NCI-H1092 treated with DMSO at 0.1 percent for 48 hours (cell line): ENCODE results near the gene IPO8.

Experiments used
- DNase-seq: peaks from one replicate; lab custom pipeline; 2025; lab: John Stamatoyannopoulos, UW

The IPO8 gene

GRCh38 chr12:30695199-30696102 is at the start of gene IPO8:
IPO8 (minus strand) TSS chr12:30695869; CDS start chr12:30695647, 222 bp downstream.
- DNase-seq, result peak; percentile 94

DNA sequence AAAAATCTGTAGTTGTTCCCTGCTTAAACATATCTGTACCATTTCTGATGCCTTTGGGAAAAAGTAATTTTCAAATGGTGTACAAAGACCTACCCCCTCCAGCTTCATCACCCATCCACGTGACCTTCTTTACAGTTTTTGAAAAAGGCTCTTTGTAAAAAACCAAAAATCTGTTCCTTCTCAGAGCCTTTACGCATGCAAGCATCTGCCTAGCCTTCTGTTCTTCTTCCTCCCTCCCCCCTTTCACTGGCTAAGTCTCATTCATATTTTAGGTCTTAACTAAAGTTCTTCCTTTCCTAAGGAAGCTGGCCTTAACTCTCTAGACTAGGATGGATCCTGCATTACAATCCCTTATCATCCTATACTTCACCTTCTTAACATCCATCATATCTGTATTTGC is 48.7 kb upstream of the IPO8 start:
- no peak for DNase-seq

DNA sequence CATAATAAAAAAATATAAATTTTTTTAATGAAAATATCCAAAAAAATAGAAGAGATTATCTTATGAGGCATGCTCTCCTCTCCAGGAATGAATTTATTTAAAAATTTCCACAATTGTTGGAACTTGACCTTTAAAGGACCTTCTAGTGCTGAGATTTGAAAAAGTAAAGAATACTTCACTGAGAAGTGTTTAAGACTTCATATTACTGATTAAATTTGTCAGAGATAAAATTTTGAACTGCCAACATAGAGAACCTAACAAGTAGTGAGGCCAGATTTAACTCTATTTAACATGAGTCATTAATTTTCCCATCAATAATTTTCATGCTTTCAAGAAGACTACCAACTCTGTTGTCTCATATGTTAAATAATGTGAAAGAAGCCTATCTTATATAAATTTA is 44.6 kb upstream of the IPO8 start:
- DNase-seq, result no peak

DNA sequence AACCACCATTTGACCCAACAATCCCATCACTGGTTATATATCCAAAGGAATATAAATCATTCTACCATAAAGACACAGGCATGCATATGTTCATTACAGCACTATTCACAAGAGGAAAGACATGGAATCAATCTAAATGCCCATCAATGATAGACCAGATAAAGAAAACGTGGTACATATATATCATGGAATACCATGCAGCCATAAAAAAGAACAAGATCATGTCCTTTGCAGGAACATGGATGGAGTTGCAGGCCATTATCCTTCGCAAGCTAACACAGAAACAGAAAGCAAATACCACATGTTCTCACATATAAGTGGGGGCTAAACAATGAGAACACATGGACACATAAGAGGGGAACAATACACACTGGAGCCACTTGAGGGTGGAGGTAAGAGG is 43.4 kb upstream of the IPO8 start:
- no peak for DNase-seq

DNA sequence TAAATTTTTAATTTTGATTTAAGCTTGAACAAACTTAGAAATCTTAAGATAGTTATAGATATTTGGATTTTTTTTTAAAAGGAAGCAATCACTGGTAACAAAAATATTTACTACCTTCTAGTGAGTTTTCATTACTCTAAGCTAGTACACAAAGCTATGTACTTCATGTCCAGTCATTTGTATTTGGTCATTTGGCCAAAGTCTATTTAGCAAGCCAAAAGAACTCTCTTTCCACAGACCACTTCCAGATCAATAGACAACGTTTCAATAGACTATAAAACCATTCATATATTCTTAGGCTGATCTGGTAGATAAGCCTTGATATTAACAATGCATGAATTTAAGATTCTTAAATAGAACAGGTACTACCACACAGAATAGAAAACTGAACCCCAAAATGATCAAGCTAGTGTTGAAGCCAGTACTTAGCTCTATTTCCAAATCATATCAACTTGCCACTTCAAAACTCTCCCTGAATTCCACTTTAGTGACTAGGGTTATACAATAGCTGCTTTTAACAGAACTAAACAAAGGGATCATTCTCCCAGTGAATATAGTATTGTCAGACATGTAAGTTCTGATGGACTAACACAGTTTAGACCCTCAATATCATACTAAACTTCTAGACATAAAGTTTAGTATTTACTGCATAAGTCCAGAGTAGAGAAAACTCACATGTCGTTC is 37.4 kb upstream of the IPO8 start:
- no peak for DNase-seq

GRCh38 chr12:30730011-30730410 is 34.3 kb upstream of the IPO8 start:
- DNase-seq, result no peak

DNA sequence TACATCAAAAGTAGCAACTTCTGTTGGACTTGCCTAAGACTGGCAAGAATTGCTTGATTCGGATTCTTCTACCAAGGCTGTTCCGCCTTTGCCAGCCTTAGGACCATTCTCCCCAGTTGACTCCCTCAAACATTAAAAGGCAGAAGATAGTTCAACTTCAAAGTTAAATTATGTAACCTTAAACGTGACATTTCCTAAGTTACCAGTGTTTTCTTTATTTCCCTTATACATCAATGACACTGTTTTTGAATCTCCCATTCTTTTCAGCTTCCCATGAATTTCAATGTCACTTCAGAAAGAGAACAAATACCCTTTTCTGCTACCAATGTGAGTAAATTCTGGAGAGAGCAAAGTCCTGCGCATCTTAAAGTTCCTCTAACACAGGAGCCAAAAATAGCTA is 33.9 kb upstream of the IPO8 start:
- no peak for DNase-seq

DNA sequence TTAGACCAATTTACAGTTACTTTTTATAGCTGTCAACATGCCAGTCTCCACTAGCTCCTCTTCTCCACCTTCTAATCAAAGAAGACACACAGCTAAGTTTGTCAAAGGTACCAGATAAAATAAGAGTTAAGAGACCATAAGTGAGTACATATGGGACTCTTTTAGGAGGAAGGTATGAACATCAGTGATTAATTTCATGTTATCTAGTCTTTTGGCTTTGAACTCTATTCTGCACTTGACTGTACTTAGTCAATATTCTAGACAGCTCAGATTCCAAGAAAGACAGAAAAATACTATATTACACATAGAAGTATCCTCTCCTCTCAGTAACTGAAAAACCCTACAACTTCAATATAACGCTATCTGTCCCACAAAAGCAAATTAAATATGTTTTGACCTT is 31.0 kb upstream of the IPO8 start:
- DNase-seq, result no peak

DNA sequence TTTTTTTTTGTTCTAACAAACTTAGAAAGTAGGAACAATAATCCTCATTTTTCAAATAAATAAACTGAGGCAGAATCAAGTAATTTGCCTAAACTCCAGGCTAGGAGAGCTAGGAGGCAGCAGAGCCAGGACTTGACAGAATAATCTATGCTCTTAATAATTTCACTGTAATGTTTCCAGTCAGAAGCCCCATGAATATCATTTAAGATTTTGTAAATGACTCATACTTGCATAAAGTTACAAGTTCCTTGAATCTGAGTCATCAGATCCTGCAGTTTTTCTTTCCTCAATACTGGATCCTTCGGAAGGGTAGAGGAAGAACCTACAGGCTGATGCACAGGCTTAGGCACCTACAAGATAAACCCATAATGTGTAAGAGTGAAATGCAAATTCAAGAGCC is 30.1 kb upstream of the IPO8 start:
- no peak for DNase-seq

DNA sequence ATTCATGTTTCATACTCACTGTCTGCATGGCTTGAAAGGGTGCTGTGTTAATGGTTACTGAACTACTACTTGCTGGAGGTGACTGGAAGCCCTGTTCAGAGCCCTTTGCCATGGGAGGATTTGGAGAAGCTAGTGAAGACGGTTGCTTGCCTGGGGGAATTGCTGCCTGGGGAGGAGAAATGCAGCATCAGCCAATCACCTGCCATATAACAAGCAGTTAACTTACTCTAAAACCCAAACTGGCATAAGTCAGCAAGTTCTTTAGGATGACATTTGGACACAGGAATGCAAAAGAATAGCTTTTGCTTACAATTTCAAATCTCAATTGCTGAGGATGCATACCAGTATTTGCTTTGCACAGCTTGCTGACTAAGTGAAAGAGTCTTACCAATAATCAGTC is 23.4 kb upstream of the IPO8 start:
- DNase-seq, result no peak

DNA sequence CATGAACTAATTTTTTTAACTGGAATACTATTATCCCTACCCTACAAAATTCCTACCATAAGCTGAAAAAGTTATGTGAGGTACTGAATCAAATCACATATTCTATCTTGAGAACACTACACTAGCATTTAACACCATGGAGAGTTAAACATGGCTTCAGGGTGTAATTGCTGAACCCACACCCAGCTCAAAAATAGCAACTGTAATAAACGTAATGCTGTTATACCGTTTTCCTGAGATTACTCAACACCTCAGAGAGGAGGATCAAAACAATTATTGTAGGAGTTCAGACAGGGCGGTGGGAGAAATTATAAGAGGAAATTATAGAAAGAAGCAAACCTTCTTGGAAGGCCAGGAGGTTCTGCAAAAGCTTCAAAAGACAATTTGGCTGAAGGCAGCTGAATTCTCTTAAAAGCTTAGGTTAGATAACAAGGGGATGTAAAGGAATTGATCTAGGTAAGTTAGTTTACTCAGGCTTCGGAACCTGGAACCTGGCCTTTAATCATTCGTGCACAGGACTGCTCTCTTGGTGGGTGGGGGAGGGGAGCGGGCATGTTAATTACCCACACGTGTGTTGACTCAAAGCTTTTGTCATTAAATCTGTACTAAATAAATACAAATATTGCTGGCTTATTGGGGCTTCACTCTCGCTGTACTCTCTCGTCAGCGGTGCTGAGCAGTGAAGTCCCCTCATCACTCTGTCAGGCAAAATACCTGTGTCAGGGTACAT is 12.1 kb upstream of the IPO8 start:
- no peak for DNase-seq

GRCh38 chr12:30706476-30706875 is 10.8 kb upstream of the IPO8 start:
- no peak for DNase-seq

DNA sequence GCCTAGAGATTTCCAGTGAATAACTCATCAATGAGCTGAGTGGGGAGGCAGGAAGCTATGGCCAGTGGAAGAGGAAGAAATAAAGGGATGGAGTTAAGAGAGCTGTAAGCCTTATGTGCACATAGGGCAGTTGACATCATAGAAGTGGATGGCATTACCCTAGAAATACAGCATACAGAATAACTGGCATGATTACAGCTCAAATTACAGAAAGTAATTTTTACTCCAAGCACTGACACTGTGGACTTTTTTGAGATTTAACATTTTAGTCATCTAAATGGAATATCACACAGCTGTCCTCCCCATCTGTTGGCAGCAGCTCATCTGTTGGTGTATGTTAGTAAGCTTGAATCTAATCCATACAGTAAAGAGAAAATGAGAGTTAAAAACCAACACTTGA is 5.4 kb upstream of the IPO8 start:
- DNase-seq, result no peak

DNA sequence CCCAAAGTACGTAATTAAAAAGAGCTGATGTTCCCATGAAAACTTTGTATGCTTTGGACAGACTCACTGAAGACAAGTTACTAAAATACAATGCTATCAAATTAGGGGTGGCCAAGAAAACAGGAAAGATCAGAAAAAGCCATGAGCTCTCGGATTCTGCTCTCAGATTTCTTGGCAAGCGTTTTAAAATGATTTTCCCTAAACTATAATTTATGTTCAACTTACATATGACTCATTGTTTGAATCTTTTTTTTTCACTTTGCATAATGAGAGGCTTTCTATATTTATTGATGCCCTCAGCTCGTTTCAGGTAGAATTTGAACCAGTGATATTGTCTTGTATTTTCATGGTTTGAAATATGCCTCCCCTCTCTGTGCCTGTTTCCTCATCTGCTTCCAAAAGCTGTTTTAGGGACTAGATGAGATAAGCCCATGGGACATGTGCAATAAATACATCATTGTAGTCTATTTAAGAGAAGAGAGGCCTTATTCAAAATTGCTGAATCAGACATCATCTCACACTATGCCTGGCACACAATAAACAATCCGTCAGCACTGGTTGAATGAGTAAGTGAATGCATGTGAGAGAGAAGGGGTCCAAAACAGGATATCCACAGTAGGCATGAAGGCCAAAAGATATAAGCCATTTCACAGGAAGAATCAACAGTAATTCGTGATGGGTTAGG is 4.7 kb upstream of the IPO8 start:
- DNase-seq, result no peak

GRCh38 chr12:30698346-30698745 is 2.7 kb upstream of the IPO8 start:
- DNase-seq, result no peak

- DNase-seq, result no peak
Measured at GRCh38 chr12:30696943-30697342, 1.3 kb upstream of the IPO8 start.

- DNase-seq, result no peak
Measured at GRCh38 chr12:30696486-30696885, 817 bp upstream of the IPO8 start.

DNA sequence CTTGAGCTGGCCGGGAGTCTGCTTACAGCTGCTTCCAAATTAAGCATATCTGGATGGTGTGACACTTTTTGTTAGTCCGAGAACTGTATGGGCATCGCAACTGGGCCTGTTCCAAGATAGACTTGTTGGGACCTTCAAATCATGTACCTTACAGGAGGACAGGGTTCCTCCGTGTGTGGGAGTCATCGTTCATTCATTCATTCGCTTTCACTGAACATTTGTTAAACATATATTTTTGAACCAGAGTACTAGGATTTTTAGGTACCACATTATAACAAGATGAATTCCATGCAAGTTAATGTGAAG is 387 bp upstream of the IPO8 start:
- DNase-seq, result no peak

- peak; percentile 48 for DNase-seq
Measured at GRCh38 chr12:30694412-30695198, 1.1 kb downstream of the IPO8 start.

DNA sequence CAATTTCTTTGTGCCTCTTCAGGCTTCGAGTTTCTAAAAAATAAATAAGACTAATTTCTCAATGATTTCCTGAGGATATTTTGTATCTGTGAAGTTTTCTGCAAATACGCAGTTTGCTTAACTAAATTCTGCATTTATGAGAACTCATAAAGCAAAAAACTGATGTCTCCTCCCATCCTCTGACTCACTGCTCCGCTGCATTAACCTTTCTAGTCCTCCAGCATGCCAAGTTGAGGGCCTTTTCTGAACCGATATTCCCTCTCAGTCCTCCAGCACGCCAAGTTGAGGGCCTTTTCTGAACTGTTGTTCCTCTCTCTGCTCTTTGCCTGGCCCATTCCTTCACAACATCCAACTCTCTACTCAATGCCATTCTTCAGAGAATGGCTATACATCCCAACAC is 3.2 kb downstream of the IPO8 start:
- DNase-seq, result no peak

DNA sequence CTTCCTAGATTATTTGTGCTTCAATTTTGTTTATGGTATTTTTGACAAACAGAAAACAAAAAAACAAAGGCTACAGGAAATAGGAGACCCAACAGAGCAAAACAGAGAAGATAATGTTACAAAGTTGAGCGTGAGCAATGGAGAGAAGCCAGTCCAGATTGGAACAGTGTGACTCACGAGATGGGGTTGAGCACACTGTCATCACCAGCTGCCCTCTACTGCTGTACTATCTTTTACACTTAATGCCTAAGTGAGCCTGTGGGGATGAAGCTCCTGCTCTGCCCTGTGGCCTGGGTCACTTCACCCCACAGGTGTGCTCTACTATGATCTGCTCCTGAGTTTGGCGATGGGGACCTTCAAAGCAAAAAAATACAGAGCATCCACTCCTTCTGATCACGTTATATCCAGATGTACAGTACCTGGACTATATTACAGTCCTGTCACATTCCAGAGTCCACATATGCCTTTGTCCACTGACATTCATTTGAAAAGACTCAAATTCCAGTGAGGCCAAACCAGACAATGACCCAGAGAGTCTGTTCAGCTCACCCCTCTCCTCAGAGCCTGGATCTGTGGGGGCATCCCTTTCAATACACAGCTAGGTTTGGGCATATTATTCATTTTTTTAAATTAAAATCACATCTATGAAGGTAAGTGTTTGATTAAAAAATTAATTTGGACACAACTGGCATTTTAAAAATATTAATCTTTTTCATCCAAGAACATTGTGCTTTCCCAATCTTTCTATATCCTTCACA is 4.4 kb downstream of the IPO8 start:
- no peak for DNase-seq
